Measurements from ENCODE around the gene VPS51.

Gene VPS51

GRCh38 chr11:65095974-65096806 is at the start of gene VPS51:
TSS of gene VPS51 (plus strand) at chr11:65096214. CDS start at chr11:65096251, 37 bp downstream.
- DNase-seq (ENCODE audit: low spot score) = peak; percentile 91
- H3K27ac ChIP-seq = peak within 1 kb of the TSS; percentile 73 to 96
- TF ChIP-seq CTCF (IDR thresholded peaks at IDR 0.05) = no peak
- peak within 1 kb of the TSS; percentile 95 for H3K4me3 ChIP-seq

- Histone ChIP-seq H3K4me3 (peak overlapping the region; percentile 81), H3K27ac (peak overlapping the region in 1 of 2 donors; percentile 76)
- DNase-seq (ENCODE audit: low spot score) = no peak
- TF ChIP-seq CTCF (IDR thresholded peaks at IDR 0.05) = no peak
Measured at GRCh38 chr11:65047581-65048422, 48.2 kb upstream of the VPS51 start.

- no peak overlapping the region for H3K27ac ChIP-seq
- H3K4me3 ChIP-seq = no peak overlapping the region
- TF ChIP-seq CTCF (IDR thresholded peaks at IDR 0.05) = no peak
- DNase-seq (ENCODE audit: low spot score) = no peak
Measured at GRCh38 chr11:65051398-65051858, 44.6 kb upstream of the VPS51 start.

GRCh38 chr11:65053827-65054508 is 42.0 kb upstream of the VPS51 start:
- no peak overlapping the region for H3K27ac ChIP-seq
- TF ChIP-seq CTCF (IDR thresholded peaks at IDR 0.05) = no peak
- DNase-seq (ENCODE audit: low spot score) = no peak
- no peak overlapping the region for H3K4me3 ChIP-seq

GRCh38 chr11:65055538-65055937 is 40.5 kb upstream of the VPS51 start:
- Histone ChIP-seq H3K27ac (no peak overlapping the region), H3K4me3 (no peak overlapping the region)
- no peak for TF ChIP-seq CTCF (IDR thresholded peaks at IDR 0.05)
- no peak for DNase-seq (ENCODE audit: low spot score)

- no peak overlapping the region for H3K4me3 ChIP-seq
- no peak for TF ChIP-seq CTCF (IDR thresholded peaks at IDR 0.05)
- H3K27ac ChIP-seq = no peak overlapping the region
- DNase-seq (ENCODE audit: low spot score) = no peak
Measured at GRCh38 chr11:65056999-65057398, 39.0 kb upstream of the VPS51 start.
